Adipocyte (in vitro differentiated cells): Measurements from ENCODE around the gene SFSWAP.
"Not testable (repeated sequence)": the region's sequence is repeated elsewhere in the genome, so short reads cannot be mapped to it uniquely, and the experiment has no call there.

Experiments used
- DNase-seq: peaks from one replicate; pipeline ENCODE4 v3.0.0-alpha.2; 2015; ENCODE audit warnings: low read depth
- H3K27me3 ChIP-seq: replicated peaks from 2 replicates; pipeline ENCODE4 v1.7.0; 2013; ENCODE audit warnings: mild to moderate bottlenecking, low read length, moderate library complexity; ENCODE audit not compliant: control insufficient read depth, insufficient read depth
- H3K36me3 ChIP-seq: 2 replicates; pipeline ENCODE4 v1.7.0; 2013; ENCODE audit warnings: low read length, mild to moderate bottlenecking, moderate library complexity; ENCODE audit not compliant: control insufficient read depth, insufficient read depth, severe bottlenecking
- H3K4me1 ChIP-seq: 2 replicates; pipeline ENCODE4 v1.7.0; 2013; ENCODE audit warnings: mild to moderate bottlenecking, low read length, moderate library complexity; ENCODE audit not compliant: control insufficient read depth, insufficient read depth
- H3K4me3 ChIP-seq: 2 replicates; pipeline ENCODE4 v1.7.0; 2013; ENCODE audit warnings: mild to moderate bottlenecking, low read length, moderate library complexity
- H3K9ac ChIP-seq: 2 replicates; pipeline ENCODE4 v1.7.0; 2013; ENCODE audit warnings: mild to moderate bottlenecking, low read length, moderate library complexity
- H3K9me3 ChIP-seq: 2 replicates; pipeline ENCODE4 v1.7.0; 2013; ENCODE audit warnings: mild to moderate bottlenecking, low read length, moderate library complexity; ENCODE audit not compliant: control insufficient read depth

Gene SFSWAP

GRCh38 chr12:131710464-131711457, at the start of gene SFSWAP:
TSS of gene SFSWAP (plus strand) at chr12:131711090. CDS start at chr12:131711230, 140 bp downstream.
- no peaks in the 10 kb centered on the region for H3K27me3 ChIP-seq
- peaks cover 19% of the 10 kb centered on the region for H3K4me1 ChIP-seq
- H3K9me3 ChIP-seq, result no peaks in the 10 kb centered on the region
- peaks cover 20% of the 10 kb centered on the region for H3K36me3 ChIP-seq
- H3K9ac ChIP-seq, result peak within 1 kb of the TSS; percentile 91
- peak; percentile 90 for DNase-seq
- peak within 1 kb of the TSS; percentile 99 for H3K4me3 ChIP-seq

- H3K27me3 ChIP-seq, H3K9ac ChIP-seq, DNase-seq, H3K4me1 ChIP-seq, H3K4me3 ChIP-seq, H3K36me3 ChIP-seq, H3K9me3 ChIP-seq: not testable (repeated sequence)
Observed at GRCh38 chr12:131661170-131661985, 49.5 kb upstream of the SFSWAP start.

DNA sequence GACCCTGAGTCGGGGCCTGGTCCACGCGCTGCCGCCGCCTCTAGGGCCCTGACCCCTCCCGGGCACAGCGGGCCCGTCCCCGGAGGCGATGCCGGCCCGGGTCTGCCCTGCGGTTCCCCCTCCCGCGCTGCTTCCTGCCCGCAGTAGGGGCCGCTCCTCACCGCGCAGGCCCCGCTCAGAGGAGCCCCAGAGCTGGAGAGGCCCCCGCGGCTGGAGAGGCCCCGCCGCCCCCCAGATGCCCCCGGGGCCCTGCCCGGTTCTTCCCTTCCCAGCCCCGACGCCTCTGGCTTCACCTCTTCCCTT, 49.0 kb upstream of the SFSWAP start:
- not testable (repeated sequence) for H3K9ac ChIP-seq, H3K4me1 ChIP-seq, H3K9me3 ChIP-seq, H3K36me3 ChIP-seq, H3K27me3 ChIP-seq, DNase-seq, H3K4me3 ChIP-seq

DNA sequence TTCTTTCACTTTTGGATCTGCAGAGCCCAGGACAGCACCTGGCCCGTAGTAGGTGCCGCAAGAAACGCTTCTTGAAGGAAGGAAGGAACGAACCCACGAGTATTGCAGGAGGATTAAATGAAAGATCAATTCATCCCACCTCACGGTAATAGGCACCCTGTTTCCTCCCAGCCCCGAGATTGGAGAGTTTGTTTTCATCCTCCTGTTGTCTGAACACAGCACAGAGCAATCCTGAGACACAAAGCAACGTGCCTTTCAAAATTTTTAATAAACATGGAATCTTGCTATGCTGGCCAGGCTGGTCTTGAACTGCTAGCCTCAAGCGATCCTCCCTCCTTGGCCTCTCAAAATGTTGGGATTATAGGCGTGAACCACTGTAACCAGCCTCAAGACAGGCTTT, 48.5 kb upstream of the SFSWAP start:
- H3K4me3 ChIP-seq, H3K27me3 ChIP-seq, H3K9me3 ChIP-seq, H3K9ac ChIP-seq, H3K36me3 ChIP-seq, DNase-seq, H3K4me1 ChIP-seq: not testable (repeated sequence)

GRCh38 chr12:131665666-131666065, 45.2 kb upstream of the SFSWAP start:
- not testable (repeated sequence) for DNase-seq

GRCh38 chr12:131666486-131666885, 44.4 kb upstream of the SFSWAP start:
- DNase-seq, H3K4me3 ChIP-seq, H3K9me3 ChIP-seq, H3K4me1 ChIP-seq, H3K36me3 ChIP-seq, H3K9ac ChIP-seq: not testable (repeated sequence)
- peaks cover 21% of the 10 kb centered on the region for H3K27me3 ChIP-seq

More at GRCh38 chr12:131665666-131666065, 45.2 kb upstream of the SFSWAP start:
- not testable (repeated sequence) for H3K9ac ChIP-seq, H3K4me1 ChIP-seq, H3K36me3 ChIP-seq, H3K9me3 ChIP-seq, H3K4me3 ChIP-seq
- H3K27me3 ChIP-seq, result peaks cover 13% of the 10 kb centered on the region

DNA sequence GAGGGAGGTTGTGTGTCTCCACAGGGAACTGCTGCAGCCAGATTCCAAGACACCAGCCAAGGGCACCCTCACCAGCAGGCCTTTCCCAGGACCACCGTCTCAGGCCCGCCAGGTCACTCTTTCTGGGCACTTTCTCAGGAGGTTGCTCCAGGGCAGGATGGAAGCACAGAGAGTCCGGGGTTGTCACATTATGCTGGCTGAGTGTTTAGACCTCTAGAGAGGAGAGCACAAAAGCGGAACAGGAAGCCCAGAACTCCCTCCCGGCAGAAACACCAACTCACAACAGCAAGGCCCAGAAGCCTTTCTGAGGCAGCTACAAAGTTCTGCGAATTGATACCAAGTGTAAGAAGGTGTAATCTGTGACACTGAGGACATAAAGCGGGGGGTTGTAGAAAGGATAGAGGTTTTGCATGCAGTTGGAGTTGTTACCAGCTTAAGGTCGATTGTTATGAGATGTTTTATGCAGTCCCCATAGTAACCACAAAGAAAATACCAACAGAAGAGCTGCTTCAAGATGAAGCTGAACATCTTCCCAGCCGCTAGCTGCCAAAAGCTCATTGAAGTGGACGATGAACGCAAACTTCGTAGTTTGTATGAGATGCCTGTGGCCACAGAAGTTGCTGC, 43.8 kb upstream of the SFSWAP start:
- not testable (repeated sequence) for DNase-seq

GRCh38 chr12:131671276-131671675, 39.6 kb upstream of the SFSWAP start:
- Histone ChIP-seq H3K27me3 (peaks cover 37% of the 10 kb centered on the region), H3K9ac (no peak overlapping the region), H3K4me3 (no peak overlapping the region), H3K4me1 (no peaks in the 10 kb centered on the region), H3K36me3 (no peaks in the 10 kb centered on the region), H3K9me3 (peaks cover 11% of the 10 kb centered on the region)
- no peak for DNase-seq

More for the DNA sequence above, 43.8 kb upstream of the SFSWAP start:
- not testable (repeated sequence) for H3K9me3 ChIP-seq, H3K4me1 ChIP-seq, H3K9ac ChIP-seq, H3K36me3 ChIP-seq, H3K4me3 ChIP-seq
- peaks cover 27% of the 10 kb centered on the region for H3K27me3 ChIP-seq

DNA sequence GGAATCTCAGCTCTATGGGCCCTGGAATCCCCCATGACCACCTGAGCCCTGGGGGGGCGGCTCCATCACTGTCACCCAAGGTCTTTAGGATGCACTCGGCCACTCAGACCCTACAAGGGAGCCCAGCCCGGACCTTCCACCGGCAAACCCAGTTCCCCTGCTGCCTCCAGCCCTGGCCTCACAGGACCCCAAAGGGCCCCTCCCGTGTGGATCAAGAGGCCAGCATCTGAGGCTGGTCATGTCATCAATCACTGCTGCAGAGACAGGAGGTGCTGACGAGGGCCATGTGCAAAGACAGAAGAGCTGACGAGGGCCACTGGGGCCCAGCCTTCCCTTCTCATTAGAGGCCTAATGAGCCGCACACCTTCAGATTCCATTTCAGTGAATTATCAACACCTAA, 39.0 kb upstream of the SFSWAP start:
- no peaks in the 10 kb centered on the region for H3K4me1 ChIP-seq
- peaks cover 37% of the 10 kb centered on the region for H3K27me3 ChIP-seq
- H3K4me3 ChIP-seq, result no peak overlapping the region
- H3K9me3 ChIP-seq, result peaks cover 11% of the 10 kb centered on the region
- no peak overlapping the region for H3K9ac ChIP-seq
- DNase-seq, result no peak
- no peaks in the 10 kb centered on the region for H3K36me3 ChIP-seq

DNA sequence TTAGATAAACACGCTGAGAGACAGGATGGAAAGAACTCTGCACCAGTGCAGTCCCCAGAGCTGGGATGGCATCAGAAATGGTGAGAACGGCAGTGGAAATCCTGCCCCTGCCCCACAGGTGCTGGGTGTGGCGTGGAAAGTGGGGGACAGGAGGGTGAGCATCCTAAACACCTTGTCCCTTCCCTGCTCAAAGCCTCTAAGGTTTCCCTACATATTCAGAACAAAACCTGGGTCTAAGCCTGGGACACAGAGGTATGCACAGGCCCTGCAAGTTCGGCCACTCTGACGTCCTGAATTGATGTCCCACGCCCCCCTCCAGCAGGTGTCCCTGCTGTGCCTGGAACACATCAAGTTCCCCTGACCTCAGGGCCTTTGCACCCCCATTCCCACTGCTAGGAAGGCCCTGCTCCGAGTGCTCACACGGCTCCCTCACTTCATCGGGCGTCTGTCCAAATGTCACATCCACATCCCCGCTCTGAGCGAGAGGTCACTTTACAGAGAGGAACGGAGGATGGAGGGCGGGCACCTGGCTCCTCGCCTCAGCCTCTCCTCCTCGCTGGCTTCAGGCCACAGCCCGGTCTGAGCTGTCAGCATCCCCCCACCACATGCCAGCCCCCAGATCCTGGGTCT, 38.5 kb upstream of the SFSWAP start:
- no peak overlapping the region for H3K9ac ChIP-seq
- no peaks in the 10 kb centered on the region for H3K36me3 ChIP-seq
- H3K9me3 ChIP-seq, result peaks cover 11% of the 10 kb centered on the region
- no peak for DNase-seq
- no peaks in the 10 kb centered on the region for H3K4me1 ChIP-seq
- no peak overlapping the region for H3K4me3 ChIP-seq
- peaks cover 35% of the 10 kb centered on the region for H3K27me3 ChIP-seq
